GM12878 (cell line): ENCODE measurements around the gene PPIB. TPM values are rescaled to one million over a fixed set of nuclear protein-coding genes. Genes with fewer than 3 reads are reported as not detected.

ENCODE experiments used
- ATAC-seq: fragments of 200-7000 bp; cut with Tn5 transposase; 3 replicates; pipeline ENCODE4 v1.9.1; 2020; ENCODE audit warnings: mild to moderate bottlenecking, moderate library complexity
- BruUV-seq: library from RNA; stranded (reverse); fragments of 400-500 nt; replicated peaks from 2 replicates; lab custom pipeline; 2021; lab: Mats Ljungman, UMichigan
- CTCF ChIA-PET: fragments of 300-600 bp; sonication (Branson Sonifier 250); formaldehyde crosslinking; extraction: SDS; loops from one replicate; lab custom pipeline; 2021; ENCODE audit warnings: inconsistent platforms; lab: Yijun Ruan, JAX
- POLR2A ChIA-PET: fragments of 350-600 bp; formaldehyde crosslinking; extraction: SDS; loops from one replicate; lab custom pipeline; 2021; ENCODE audit warnings: inconsistent platforms; lab: Charles Lee
- RAD21 ChIA-PET: fragments of 300-600 bp; sonication (Branson Sonifier 250); formaldehyde crosslinking; loops from one replicate; lab custom pipeline; 2023; ENCODE audit warnings: antibody characterized with exemption; ENCODE audit not compliant: unreplicated experiment; lab: Charles Lee
- SMC1A ChIA-PET: fragments of 300-600 bp; sonication (Branson Sonifier 250); formaldehyde crosslinking; loops from one replicate; lab custom pipeline; 2023; ENCODE audit not compliant: unreplicated experiment, uncharacterized antibody; lab: Charles Lee
- DNase-seq: peaks from one replicate; pipeline ENCODE4 v3.0.0-alpha.2; 2011; ENCODE audit warnings: low read depth, low spot score
- FAIRE-seq: peaks from 3 replicates; lab custom pipeline; 2011; peaks lifted over from hg19 to GRCh38; lab: Jason Lieb, UNC
- H2AFZ ChIP-seq: 2 replicates; pipeline ENCODE4 v1.6.0; 2011; ENCODE audit warnings: low read depth, low read length, control low read depth; ENCODE audit not compliant: control insufficient read depth
- H3K27ac ChIP-seq: 2 replicates; pipeline ENCODE4 v1.5.1; 2011; ENCODE audit warnings: control low read depth; ENCODE audit not compliant: control insufficient read depth, insufficient read depth
- H3K27me3 ChIP-seq, 2 experiments: replicated peaks in 1 of 2; 2 replicates each; pipeline versions ENCODE4 v1.6.0 to v1.6.1; 2011; ENCODE audit warnings: low read length in 1 of 2; ENCODE audit not compliant: control insufficient read depth in 2 of 2, insufficient read depth in 2 of 2
- H3K36me3 ChIP-seq, 2 experiments: 2 replicates each; pipeline ENCODE4 v1.5.1; 2011; ENCODE audit warnings: low read length in 1 of 2; ENCODE audit not compliant: control insufficient read depth in 2 of 2, insufficient read depth in 2 of 2
- H3K4me1 ChIP-seq: 2 replicates; pipeline ENCODE4 v1.6.1; 2011; ENCODE audit warnings: mild to moderate bottlenecking, low read length, moderate library complexity, mixed read lengths; ENCODE audit not compliant: control insufficient read depth, insufficient read depth
- H3K4me2 ChIP-seq: 2 replicates; pipeline ENCODE4 v1.6.0; 2011; ENCODE audit warnings: control low read depth; ENCODE audit not compliant: control insufficient read depth, insufficient read depth
- H3K4me3 ChIP-seq: fragments of 200-600 bp; sonication (generic); 2 replicates; pipeline ENCODE4 v1.5.1; 2016
- H3K79me2 ChIP-seq: 2 replicates; pipeline ENCODE4 v1.6.0; 2011; ENCODE audit warnings: low read length; ENCODE audit not compliant: control insufficient read depth, insufficient read depth
- H3K9ac ChIP-seq: 2 replicates; pipeline ENCODE4 v1.8.0; 2011; ENCODE audit warnings: low read length, control low read depth, mixed read lengths; ENCODE audit not compliant: control insufficient read depth, insufficient read depth
- H3K9me3 ChIP-seq: replicated peaks from 3 replicates; pipeline ENCODE4 v1.5.1; 2011; ENCODE audit warnings: mild to moderate bottlenecking, low read length; ENCODE audit not compliant: control insufficient read depth, insufficient read depth
- H4K20me1 ChIP-seq: 2 replicates; pipeline ENCODE4 v1.6.0; 2011; ENCODE audit not compliant: control insufficient read depth, insufficient read depth
- FOXK2 ChIP-seq: fragments of 450-650 bp; IDR thresholded peaks from 2 replicates; pipeline ENCODE4 v1.6.1; 2017; ENCODE audit warnings: mild to moderate bottlenecking, moderate library complexity
- HCFC1 ChIP-seq: fragments of 150-350 bp; IDR thresholded peaks from 2 replicates; pipeline ENCODE4 v1.6.1; 2014; ENCODE audit warnings: low read length
- NFYB ChIP-seq: IDR thresholded peaks from 2 replicates; pipeline ENCODE4 v1.6.1; 2011; ENCODE audit warnings: low read depth, mild to moderate bottlenecking, low read length, improper control_type of control experiment, moderate library complexity; ENCODE audit not compliant: insufficient read depth
- POU2F2 ChIP-seq: IDR thresholded peaks from 3 replicates; pipeline ENCODE4 v1.6.1; 2011; ENCODE audit warnings: low read depth, mild to moderate bottlenecking, low read length, borderline replicate concordance
- SIN3A ChIP-seq: IDR thresholded peaks from 2 replicates; pipeline ENCODE4 v1.6.1; 2012; ENCODE audit warnings: low read depth, low read length, improper control_type of control experiment
- WGBS: methylation state at CpG from one replicate; pipeline ENCODE4 v1.1.6; 2016; ENCODE audit warnings: low lambda C conversion rate; ENCODE audit not compliant: insufficient replicate concordance, insufficient coverage; ENCODE audit errors: missing lambda C conversion rate; 5-methylcytosine and 5-hydroxymethylcytosine counted together
- in situ Hi-C: fragments of 300-500 bp; cut with MboI; formaldehyde crosslinking; loops from 9 replicates; pipeline ENCODE4 v1.14.3; 2018; ENCODE audit warnings: mixed read lengths
- intact Hi-C: fragments of 100-400 bp; cut with micrococcal nuclease; formaldehyde crosslinking; loops from one replicate; pipeline ENCODE4 v1.14.2; 2022; ENCODE audit not compliant: unreplicated experiment
- polyA plus RNA-seq, 11 experiments: library from polyadenylated mRNA; depleted of rRNA in 4 of 11; unstranded in 6 of 11; stranded (reverse) in 5 of 11; fragments of >200 nt; fragmentation: Nextera tagmentation in 4 of 11; fragmentation: Illumina TruSeq in 1 of 11; extraction: Ambion mirVana in 4 of 11; extraction: Trizol in 1 of 11; gene quantifications; 1 replicate in 1 of 11; 2 replicates in 10 of 11; pipeline versions ENCODE4 v1.2.1 to v1.2.3, GENCODE V29; 2011 to 2016; ENCODE audit warnings: inconsistent platforms in 2 of 11, missing spikeins in 2 of 11, low read depth in 1 of 11
- total RNA-seq, 4 experiments: library from RNA; depleted of rRNA in 3 of 4; stranded (reverse); fragments of >200 nt in 3 of 4; fragmentation: Illumina TruSeq in 1 of 4; extraction: Trizol in 1 of 4; gene quantifications; 2 replicates each; pipeline versions ENCODE4 v1.2.1 to v1.2.3, GENCODE V29; 2013 to 2021
- TF ChIP-seq, protein P1 (sequence below): fragments of 450-650 bp; IDR thresholded peaks from 2 replicates; pipeline ENCODE4 v1.6.1; 2017; ENCODE audit warnings: mild to moderate bottlenecking, moderate library complexity
- TF ChIP-seq, protein P2 (sequence below): fragments of 450-650 bp; formaldehyde crosslinking; IDR thresholded peaks from 2 replicates; pipeline ENCODE4 v1.4.0; 2022; ENCODE audit warnings: mild to moderate bottlenecking, moderate library complexity

The PPIB gene
- total and polyA plus RNA-seq, 10 of the 15 experiments (the other 5 are each of a cell fraction or from before 2014, with no cell fraction given): 344 to 936 (median 508) TPM

- POLR2A ChIA-PET: no interaction called here
- Histone ChIP-seq H3K9ac (no peak overlapping the region), H3K27ac (no peak overlapping the region), H3K27me3 (no peaks in the 10 kb centered on the region), H3K4me1 (no peaks in the 10 kb centered on the region)
- ATAC-seq (no peak), DNase-seq (no peak)
- 69% methylated on average over 7 of the region's 7 CpGs for whole genome bisulfite sequencing
- intact Hi-C loops: no loop called here
- CTCF ChIA-PET: no interaction called here
- SMC1A ChIA-PET: interaction anchor here (1.4 kb wide), 1 partner anchor 17 kb away, joined by 4 read pairs; no protein-coding TSS in a partner anchor
- in situ Hi-C loops: no loop called here
- no peak for TF ChIP-seq POU2F2
- TF ChIP-seq FOXK2: no peak
- TF ChIP-seq NFYB: no peak
- TF ChIP-seq, protein P1, sequence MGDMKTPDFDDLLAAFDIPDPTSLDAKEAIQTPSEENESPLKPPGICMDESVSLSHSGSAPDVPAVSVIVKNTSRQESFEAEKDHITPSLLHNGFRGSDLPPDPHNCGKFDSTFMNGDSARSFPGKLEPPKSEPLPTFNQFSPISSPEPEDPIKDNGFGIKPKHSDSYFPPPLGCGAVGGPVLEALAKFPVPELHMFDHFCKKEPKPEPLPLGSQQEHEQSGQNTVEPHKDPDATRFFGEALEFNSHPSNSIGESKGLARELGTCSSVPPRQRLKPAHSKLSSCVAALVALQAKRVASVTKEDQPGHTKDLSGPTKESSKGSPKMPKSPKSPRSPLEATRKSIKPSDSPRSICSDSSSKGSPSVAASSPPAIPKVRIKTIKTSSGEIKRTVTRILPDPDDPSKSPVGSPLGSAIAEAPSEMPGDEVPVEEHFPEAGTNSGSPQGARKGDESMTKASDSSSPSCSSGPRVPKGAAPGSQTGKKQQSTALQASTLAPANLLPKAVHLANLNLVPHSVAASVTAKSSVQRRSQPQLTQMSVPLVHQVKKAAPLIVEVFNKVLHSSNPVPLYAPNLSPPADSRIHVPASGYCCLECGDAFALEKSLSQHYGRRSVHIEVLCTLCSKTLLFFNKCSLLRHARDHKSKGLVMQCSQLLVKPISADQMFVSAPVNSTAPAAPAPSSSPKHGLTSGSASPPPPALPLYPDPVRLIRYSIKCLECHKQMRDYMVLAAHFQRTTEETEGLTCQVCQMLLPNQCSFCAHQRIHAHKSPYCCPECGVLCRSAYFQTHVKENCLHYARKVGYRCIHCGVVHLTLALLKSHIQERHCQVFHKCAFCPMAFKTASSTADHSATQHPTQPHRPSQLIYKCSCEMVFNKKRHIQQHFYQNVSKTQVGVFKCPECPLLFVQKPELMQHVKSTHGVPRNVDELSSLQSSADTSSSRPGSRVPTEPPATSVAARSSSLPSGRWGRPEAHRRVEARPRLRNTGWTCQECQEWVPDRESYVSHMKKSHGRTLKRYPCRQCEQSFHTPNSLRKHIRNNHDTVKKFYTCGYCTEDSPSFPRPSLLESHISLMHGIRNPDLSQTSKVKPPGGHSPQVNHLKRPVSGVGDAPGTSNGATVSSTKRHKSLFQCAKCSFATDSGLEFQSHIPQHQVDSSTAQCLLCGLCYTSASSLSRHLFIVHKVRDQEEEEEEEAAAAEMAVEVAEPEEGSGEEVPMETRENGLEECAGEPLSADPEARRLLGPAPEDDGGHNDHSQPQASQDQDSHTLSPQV: no peak
- TF ChIP-seq HCFC1: no peak
- TF ChIP-seq SIN3A: no peak
- TF ChIP-seq, protein P2, sequence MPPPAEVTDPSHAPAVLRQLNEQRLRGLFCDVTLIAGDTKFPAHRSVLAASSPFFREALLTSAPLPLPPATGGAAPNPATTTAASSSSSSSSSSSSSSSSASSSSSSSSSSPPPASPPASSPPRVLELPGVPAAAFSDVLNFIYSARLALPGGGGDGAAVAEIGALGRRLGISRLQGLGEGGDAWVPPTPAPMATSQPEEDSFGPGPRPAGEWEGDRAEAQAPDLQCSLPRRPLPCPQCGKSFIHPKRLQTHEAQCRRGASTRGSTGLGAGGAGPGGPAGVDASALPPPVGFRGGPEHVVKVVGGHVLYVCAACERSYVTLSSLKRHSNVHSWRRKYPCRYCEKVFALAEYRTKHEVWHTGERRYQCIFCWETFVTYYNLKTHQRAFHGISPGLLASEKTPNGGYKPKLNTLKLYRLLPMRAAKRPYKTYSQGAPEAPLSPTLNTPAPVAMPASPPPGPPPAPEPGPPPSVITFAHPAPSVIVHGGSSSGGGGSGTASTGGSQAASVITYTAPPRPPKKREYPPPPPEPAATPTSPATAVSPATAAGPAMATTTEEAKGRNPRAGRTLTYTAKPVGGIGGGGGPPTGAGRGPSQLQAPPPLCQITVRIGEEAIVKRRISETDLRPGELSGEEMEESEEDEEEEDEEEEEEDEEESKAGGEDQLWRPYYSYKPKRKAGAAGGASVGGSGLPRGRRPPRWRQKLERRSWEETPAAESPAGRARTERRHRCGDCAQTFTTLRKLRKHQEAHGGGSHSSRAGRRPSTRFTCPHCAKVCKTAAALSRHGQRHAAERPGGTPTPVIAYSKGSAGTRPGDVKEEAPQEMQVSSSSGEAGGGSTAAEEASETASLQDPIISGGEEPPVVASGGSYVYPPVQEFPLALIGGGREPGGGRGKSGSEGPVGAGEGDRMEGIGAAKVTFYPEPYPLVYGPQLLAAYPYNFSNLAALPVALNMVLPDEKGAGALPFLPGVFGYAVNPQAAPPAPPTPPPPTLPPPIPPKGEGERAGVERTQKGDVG (CRISPR knock-in tag): no peak
- TF ChIP-seq, all 136 proteins: peak for 0
- H3K79me2 ChIP-seq: no peaks in the 10 kb centered on the region
- no peak overlapping the region for H3K4me2 ChIP-seq
- no peak for FAIRE-seq
- H2AFZ ChIP-seq: no peak overlapping the region
- RAD21 ChIA-PET: interaction anchor here (1.0 kb wide), 1 partner anchor 17 kb away, joined by 3 read pairs; no protein-coding TSS in a partner anchor
- H4K20me1 ChIP-seq: no peaks in the 10 kb centered on the region
- no peak overlapping the region for H3K4me3 ChIP-seq
- H3K36me3 ChIP-seq: peaks cover 37 to 40% of the 10 kb centered on the region in 2 experiments
- no peaks in the 10 kb centered on the region for H3K9me3 ChIP-seq
- no TSS peak for BruUV-seq
Observed at GRCh38 chr15:64136347-64136746, 26.5 kb downstream of the PPIB start.
